T47D (cell line): ENCODE measurements around the gene ERCC5.

ENCODE experiments used
- DNase-seq, 2 experiments: peaks; one replicate each; pipeline versions ENCODE4 v3.0.0 to v3.0.0-alpha.2; 2011 to 2012; ENCODE audit warnings: low read depth in 1 of 2, low spot score in 1 of 2
- JUND ChIP-seq: IDR thresholded peaks from 2 replicates; pipeline ENCODE4 v1.6.1; 2012; ENCODE audit warnings: low read depth
- in situ Hi-C: cut with HindIII; loops from 2 replicates; pipeline ENCODE4 v1.10.0; 2016; ENCODE audit warnings: low sequenced_read_pairs, low pct_unique_long_range_greater_than_20kb

Gene ERCC5

DNA sequence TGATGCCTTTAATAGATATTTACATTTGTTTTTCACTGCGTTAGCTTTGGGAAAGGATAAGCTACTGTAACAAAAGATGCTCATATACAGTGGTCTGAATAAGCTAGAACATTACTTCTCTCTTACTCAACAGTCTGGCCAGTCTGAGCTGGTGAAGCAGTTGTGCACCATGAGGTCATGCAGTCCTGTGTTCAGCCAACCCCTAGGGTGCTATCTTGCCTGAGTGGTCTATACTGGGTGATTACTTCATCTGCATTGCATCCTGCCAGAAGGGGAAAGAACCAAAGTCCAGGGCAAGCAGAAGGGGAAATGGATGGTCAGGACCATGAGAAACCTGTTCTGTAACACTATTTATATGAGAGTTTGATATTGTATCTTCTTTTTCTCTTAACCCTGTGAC is 31.5 kb downstream of the ERCC5 start:
- in situ Hi-C loops: no loop called here
- no peak for TF ChIP-seq JUND
- DNase-seq: no peak

GRCh38 chr13:102878481-102878880 is 32.6 kb downstream of the ERCC5 start:
- no peak for TF ChIP-seq JUND
- in situ Hi-C loops: no loop called here
- no peak for DNase-seq

GRCh38 chr13:102879793-102880499 is 34.1 kb downstream of the ERCC5 start:
- TF ChIP-seq JUND: no peak
- no peak for DNase-seq
- in situ Hi-C loops: no loop called here

DNA sequence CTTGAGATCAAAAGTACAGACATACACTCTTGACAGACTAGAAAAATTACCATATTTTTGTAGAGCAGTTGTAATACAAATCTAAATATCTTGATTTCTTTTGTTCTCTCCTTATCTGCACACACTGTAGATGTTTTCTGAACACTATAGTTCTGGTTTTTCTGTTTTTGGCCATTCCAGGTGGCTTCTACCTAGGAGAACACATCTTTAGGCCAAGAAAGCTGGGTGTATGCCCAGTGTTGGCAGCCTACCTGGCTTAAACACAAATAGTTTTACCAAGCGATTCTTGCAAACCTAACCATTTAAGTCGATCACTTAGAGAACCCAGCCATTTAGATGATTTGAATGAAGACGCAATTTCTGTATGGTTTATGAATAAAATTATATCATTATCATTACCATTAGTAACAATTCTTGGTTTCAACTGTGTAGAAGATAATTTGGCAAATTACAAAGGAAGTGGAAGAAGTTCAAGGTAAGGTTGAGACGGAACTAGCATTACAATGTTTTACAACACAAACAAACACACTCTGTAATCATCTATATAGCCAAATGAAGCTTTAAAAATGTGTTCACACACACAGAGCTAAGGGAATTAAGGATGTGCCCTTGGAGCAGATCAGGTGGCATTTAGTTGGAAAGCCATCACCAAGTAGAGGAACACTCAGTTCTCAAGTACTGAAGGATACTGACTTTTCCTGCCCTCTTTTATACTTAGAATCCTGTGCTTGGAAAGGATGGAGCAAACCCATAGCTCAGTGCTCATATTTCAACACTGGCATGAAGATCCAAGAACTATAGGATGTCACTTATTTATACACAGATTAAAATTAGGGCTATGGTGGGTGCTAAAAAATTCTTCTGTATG is 36.2 kb downstream of the ERCC5 start:
- DNase-seq: no peak
- TF ChIP-seq JUND: no peak
- in situ Hi-C loops: no loop called here

DNA sequence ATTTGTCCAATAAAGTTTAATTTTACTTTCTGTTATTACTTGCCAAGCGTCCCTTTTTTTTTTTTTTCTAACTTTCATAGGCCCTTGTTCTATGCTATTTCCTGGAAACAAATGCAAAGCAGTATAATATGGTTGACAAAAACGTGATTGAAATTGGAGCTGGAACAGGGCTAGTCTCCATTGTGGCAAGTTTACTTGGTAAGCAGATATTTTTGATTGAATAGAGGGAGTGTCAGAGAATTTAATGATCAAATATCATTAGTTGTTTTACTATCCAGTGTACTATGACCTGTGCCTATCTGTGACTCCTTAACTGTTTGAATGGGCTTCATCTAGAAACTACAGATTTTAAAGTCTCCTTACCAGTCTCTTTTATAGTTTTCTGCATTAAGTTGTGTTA is 46.7 kb downstream of the ERCC5 start:
- in situ Hi-C loops: no loop called here
- TF ChIP-seq JUND: no peak
- DNase-seq: no peak

DNA sequence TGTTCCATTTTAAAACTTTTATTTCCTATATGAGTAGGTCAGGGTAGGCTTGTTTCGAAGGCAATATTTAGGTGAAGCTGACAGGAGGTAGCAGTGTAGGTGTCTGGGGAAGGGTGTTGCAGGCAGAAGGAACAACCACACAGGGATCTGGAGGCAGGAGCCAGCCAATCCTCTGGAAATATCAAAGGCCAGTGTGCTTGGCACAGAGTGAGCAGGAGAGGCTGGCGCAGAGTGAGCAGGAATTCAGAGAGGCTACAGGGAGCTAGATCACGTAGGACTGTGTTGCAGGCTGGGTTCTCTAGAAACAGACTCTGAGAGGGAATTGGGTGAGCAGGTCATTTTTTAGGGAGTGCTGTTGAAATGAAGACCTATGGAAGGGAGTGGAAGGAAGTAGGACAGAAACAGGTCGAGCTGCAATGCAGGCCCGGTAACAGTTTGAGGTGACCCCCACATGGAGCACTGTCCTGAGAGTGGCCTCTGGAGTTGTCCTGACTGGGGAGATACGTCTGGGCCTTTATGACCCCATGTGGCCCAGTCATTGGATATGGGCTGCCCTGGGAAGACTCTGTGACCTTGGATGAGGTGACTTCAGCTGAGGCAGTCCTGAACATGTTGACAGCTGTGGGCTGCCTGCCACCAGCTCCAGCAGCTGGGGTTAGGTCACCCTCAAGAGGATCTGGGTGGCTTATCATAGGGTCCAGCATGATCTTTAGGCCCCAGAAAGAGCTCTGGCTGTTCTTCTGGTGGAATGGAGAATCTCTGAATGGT is 51.7 kb downstream of the ERCC5 start:
- no peak for DNase-seq

DNA sequence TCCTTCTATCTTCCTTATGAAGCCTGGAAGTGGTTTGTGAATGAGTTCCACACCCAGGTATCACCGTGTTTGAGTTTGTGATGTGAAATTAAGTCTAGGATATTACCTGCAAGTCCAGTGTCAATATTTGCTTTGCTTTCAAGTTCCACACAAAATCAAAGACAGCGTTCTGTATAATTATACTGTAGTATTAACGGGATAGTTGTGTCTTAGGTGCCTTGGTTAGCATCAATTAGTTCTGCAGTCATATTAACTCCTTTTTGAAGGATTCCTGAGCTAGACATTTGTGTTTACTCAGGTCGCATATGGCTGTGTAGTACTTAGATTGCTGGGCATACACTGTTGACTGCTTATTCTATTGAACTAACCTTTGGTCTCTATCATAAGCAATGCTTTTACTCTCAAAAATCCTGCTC is 54.4 kb downstream of the ERCC5 start:
- DNase-seq: no peak
- in situ Hi-C loops: no loop called here
- no peak for TF ChIP-seq JUND

More for the DNA sequence above, 51.7 kb downstream of the ERCC5 start:
- TF ChIP-seq JUND: no peak
- in situ Hi-C loops: no loop called here

- no peak for TF ChIP-seq JUND
- in situ Hi-C loops: no loop called here
- DNase-seq: no peak
These were observed 55.2 kb downstream of the ERCC5 start for GRCh38 chr13:102901056-102901455.

DNA sequence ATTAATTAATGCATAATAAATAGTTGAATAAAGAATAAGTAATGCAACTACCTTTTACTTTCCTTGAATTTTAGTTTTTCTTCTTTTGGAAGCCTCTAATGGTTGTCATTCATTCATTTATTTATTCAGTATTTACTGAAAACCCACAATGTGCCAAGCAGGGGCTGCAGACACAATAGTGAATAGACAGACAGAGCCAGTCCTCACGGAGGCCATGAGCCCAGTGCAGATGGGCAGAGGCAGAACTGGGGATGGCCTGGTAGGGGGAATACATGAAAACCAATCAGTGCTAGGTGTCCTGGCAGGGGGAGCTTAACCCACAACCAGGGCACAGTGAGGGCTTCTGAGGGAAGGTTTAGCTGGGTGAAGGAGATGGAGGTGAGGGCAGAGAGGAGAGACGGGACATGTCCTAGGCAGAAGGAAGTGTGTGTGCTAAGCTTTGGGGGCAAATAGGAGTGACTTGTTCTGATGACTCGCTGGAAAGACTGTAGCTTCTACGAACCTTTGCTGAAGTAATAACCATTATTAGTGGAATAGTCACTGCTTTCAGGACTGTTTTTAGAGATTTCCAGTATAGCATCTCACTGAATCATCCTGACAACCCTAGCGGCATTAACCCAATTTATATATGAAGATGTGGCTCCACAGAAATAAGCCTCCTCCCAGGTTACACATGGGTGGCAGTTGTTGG is 55.9 kb downstream of the ERCC5 start:
- in situ Hi-C loops: no loop called here
- no peak for DNase-seq
- TF ChIP-seq JUND: no peak

DNA sequence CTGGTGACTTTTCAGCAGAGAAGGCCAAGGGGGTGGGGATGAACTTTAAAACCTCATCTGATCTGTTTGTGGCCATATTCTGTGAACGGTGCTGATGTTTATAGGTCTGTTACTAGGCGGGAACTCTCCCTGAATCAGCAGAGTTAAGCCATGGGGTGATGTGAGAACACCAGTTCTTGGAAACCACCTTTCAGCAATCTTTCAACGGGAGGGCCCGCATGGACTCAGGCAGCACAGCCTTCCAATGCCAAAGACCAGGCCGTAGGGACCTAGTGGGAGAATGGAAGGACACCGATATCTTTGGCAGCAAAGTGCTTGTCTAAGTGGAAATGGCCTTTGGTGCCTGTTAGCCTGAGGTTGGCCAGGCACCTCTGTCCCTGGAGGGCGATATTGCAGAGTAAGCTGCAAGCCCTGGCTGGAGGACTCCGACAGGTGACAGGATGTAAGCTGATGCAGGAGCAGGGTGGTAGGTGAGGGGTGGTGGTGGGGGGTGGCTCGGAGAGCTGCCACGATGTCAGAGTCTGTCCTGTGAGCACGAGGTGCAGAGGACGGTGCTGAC is 57.0 kb downstream of the ERCC5 start:
- in situ Hi-C loops: no loop called here
- no peak for DNase-seq
- no peak for TF ChIP-seq JUND

GRCh38 chr13:102903659-102904407 is 58.0 kb downstream of the ERCC5 start:
- no peak for TF ChIP-seq JUND
- in situ Hi-C loops: no loop called here
- peak in 1 of 2 experiments; percentile 28 for DNase-seq
